ENCODE data around the gene XPR1.
"Not testable (repeated sequence)": the region's sequence is repeated elsewhere in the genome, so short reads cannot be mapped to it uniquely, and the experiment has no call there.

XPR1 gene

DNA sequence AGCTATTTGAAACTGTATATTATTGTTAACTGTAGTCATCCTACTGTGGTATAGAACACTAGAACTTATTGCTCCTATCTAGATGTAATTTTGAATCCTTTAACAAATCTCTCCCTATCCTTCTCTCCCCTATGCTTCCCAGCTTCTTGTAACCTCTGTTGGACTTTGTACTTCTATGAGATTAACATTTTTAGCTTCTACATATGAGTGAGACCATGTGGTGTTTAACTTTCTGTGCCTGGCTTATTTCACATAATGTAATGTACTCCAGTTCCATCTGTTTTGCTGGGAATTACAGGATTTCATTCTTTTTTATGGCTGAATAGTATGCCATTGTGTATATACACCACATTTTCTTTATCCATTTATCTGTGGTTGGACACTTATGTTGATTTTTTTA is 216.4 kb downstream of the XPR1 start:
- Mint-ChIP-seq H3K9me3 (peaks cover 6% of the 10 kb centered on the region), H3K27ac (no peak overlapping the region), H3K27me3 (no peaks in the 10 kb centered on the region), H3K4me3 (no peak overlapping the region), H3K36me3 (peaks cover 17% of the 10 kb centered on the region), H3K4me1 (peaks cover 16% of the 10 kb centered on the region)
- ATAC-seq (ENCODE audit: low read depth) (no peak), DNase-seq (ENCODE audit: low spot score in 2 of 2) (no peak)

GRCh38 chr1:180849031-180849775 is 217.4 kb downstream of the XPR1 start:
- DNase-seq (ENCODE audit: low spot score in 2 of 2) (no peak), ATAC-seq (ENCODE audit: low read depth) (peak; percentile 62)
- Mint-ChIP-seq H3K36me3 (peaks cover 17% of the 10 kb centered on the region), H3K27me3 (no peaks in the 10 kb centered on the region), H3K9me3 (peaks cover 6% of the 10 kb centered on the region), H3K4me3 (no peak overlapping the region), H3K4me1 (peaks cover 16% of the 10 kb centered on the region), H3K27ac (no peak overlapping the region)

DNA sequence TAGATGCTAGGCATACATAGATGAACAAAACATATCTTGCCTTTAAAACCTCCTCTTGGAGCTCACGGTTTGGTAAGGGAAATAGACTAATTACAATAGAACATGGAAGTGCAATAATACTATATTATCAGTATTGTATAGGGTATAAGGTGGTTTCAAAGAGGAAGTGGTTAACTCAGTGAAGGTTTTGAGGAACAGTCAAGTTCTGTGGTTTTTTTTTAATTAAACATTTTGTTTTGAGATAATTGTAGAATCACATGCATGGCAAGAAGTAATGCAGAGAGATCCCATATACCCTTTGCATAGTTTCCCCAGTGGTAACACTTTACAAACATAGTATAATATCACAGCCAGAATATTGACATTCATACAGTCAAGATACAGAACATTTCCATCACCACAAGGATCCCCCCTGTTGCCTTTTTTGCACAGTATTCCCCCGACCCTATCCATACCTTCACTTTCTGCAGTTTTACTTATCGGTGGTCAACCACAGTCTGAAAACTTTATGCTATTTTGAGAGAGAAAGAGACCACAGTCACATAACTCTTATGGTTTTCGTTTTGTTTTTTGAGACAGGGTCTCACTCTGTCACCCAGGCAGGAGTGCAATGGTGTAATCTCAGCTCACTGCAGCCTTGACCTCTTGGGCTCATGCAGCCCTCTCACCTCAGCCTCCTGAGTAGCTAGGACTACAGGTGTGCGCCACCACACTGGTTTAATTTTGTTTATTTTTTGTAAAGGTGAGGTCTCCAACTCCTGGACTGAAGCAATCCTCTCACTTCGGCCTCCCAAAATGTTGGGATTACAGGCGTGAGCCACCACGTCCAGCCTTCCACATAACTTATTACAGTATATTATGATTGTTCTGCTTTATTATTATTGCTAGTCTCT is 220.4 kb downstream of the XPR1 start:
- peaks cover 6% of the 10 kb centered on the region for H3K9me3 Mint-ChIP-seq
- H3K4me3 Mint-ChIP-seq = no peak overlapping the region
- H3K36me3 Mint-ChIP-seq = peaks cover 19% of the 10 kb centered on the region
- no peak for DNase-seq (ENCODE audit: low spot score in 2 of 2)
- peak; percentile 79 for ATAC-seq (ENCODE audit: low read depth)
- no peak overlapping the region for H3K27ac Mint-ChIP-seq
- no peaks in the 10 kb centered on the region for H3K27me3 Mint-ChIP-seq
- H3K4me1 Mint-ChIP-seq = peaks cover 16% of the 10 kb centered on the region

DNA sequence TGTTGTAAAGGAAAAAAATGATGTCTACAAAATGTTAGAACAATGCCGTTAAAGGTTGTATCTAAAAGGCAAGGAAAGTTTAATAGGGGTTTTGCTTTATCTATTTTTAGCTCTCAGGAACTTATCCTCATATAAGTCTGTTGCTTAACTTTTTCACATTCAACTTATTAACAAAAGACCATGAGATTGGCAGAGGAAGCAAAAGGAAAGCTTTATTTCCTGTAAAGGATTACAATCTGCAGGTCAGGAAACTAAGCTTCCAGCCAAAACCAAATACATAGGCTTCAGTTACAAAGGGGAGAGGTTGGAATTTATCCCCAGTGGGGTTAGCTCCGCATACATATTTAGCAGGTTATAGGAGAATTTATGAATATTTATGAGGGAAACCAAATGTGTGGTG is 222.2 kb downstream of the XPR1 start:
- Mint-ChIP-seq H3K4me1 (peaks cover 16% of the 10 kb centered on the region), H3K27me3 (no peaks in the 10 kb centered on the region), H3K27ac (no peak overlapping the region), H3K9me3 (peaks cover 5% of the 10 kb centered on the region), H3K36me3 (peaks cover 14% of the 10 kb centered on the region), H3K4me3 (no peak overlapping the region)
- DNase-seq (ENCODE audit: low spot score in 2 of 2) (no peak), ATAC-seq (ENCODE audit: low read depth) (no peak)

DNA sequence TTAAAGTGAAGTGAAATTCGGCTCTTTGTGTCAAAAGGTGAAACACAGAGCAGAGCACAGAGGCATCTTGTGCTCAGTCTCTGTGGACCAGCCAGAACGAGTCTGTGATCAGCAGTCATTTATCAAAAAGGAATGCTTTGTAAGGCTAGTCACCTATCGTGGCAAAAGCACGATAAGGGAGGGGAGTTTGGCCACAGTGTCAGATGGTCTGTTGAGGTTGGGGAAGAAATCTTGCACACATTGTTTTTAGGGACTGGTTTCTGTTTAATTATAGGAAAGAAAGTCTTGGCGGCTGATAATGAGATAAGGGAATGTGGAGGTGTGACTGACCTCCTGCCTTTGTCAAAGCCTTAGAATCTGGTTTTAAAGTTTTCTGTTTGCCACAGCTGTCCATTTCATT is 222.6 kb downstream of the XPR1 start:
- peaks cover 4% of the 10 kb centered on the region for H3K9me3 Mint-ChIP-seq
- peaks cover 12% of the 10 kb centered on the region for H3K36me3 Mint-ChIP-seq
- ATAC-seq (ENCODE audit: low read depth) (no peak), DNase-seq (ENCODE audit: low spot score in 2 of 2) (no peak)
- no peak overlapping the region for H3K4me3 Mint-ChIP-seq
- H3K4me1 Mint-ChIP-seq = peaks cover 12% of the 10 kb centered on the region
- no peaks in the 10 kb centered on the region for H3K27me3 Mint-ChIP-seq
- no peak overlapping the region for H3K27ac Mint-ChIP-seq

GRCh38 chr1:180857947-180858725 is 226.3 kb downstream of the XPR1 start:
- H3K36me3 Mint-ChIP-seq; ATAC-seq (ENCODE audit: low read depth); H3K4me1 Mint-ChIP-seq; H3K27ac Mint-ChIP-seq; H3K9me3 Mint-ChIP-seq; DNase-seq (ENCODE audit: low spot score in 2 of 2); H3K27me3 Mint-ChIP-seq; H3K4me3 Mint-ChIP-seq: not testable (repeated sequence)

- H3K27ac Mint-ChIP-seq = no peak overlapping the region
- ATAC-seq (ENCODE audit: low read depth) = no peak
- no peaks in the 10 kb centered on the region for H3K27me3 Mint-ChIP-seq
- H3K36me3 Mint-ChIP-seq = peaks cover 5% of the 10 kb centered on the region
- DNase-seq (ENCODE audit: low spot score in 2 of 2) = no peak
- no peaks in the 10 kb centered on the region for H3K9me3 Mint-ChIP-seq
- no peak overlapping the region for H3K4me3 Mint-ChIP-seq
- H3K4me1 Mint-ChIP-seq = no peaks in the 10 kb centered on the region
Measured at GRCh38 chr1:180859306-180859705, 227.5 kb downstream of the XPR1 start.

- H3K27ac Mint-ChIP-seq = no peak overlapping the region
- H3K9me3 Mint-ChIP-seq = no peaks in the 10 kb centered on the region
- peaks cover 8% of the 10 kb centered on the region for H3K36me3 Mint-ChIP-seq
- DNase-seq (ENCODE audit: low spot score in 2 of 2) (no peak), ATAC-seq (ENCODE audit: low read depth) (no peak)
- H3K4me1 Mint-ChIP-seq = no peaks in the 10 kb centered on the region
- no peaks in the 10 kb centered on the region for H3K27me3 Mint-ChIP-seq
- no peak overlapping the region for H3K4me3 Mint-ChIP-seq
Measured at GRCh38 chr1:180860535-180860934, 228.7 kb downstream of the XPR1 start.

GRCh38 chr1:180862305-180862704 is 230.5 kb downstream of the XPR1 start:
- Mint-ChIP-seq H3K27me3 (no peaks in the 10 kb centered on the region), H3K36me3 (peaks cover 8% of the 10 kb centered on the region), H3K27ac (peak overlapping the region; percentile 14), H3K4me1 (no peaks in the 10 kb centered on the region), H3K4me3 (no peak overlapping the region), H3K9me3 (no peaks in the 10 kb centered on the region)
- no peak for DNase-seq (ENCODE audit: low spot score in 2 of 2)
- ATAC-seq (ENCODE audit: low read depth) = no peak

DNA sequence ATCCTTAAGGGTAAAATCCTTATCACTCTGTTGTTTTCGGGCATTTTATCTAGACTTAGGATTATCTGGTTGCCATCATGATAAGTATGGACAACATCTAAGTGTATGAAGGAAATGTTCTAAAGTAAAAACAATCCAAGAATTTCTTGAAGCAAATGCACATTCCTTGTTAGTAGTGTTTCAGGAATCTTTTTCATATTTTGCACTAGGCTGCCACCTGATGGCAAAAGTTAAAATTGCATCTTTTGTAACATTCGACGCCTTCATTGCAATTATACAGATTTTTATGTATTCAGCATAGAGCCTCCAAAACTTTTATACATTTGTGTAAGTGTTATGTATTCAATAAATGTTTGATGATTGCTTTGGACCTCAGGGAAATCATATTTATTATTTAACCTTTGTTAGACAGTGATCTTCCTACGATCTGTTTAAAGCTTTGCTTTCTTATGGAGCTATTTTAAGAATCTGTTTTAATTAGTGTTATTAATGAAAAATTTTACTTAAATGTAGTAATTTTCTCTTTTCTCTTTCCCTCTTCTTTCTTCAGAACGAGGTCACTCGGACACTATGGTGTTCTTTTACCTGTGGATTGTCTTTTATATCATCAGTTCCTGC is 231.4 kb downstream of the XPR1 start:
- DNase-seq (ENCODE audit: low spot score in 2 of 2) (peak; percentile 25), ATAC-seq (ENCODE audit: low read depth) (no peak)
- Mint-ChIP-seq H3K9me3 (no peaks in the 10 kb centered on the region), H3K4me1 (no peaks in the 10 kb centered on the region), H3K27me3 (no peaks in the 10 kb centered on the region), H3K4me3 (no peak overlapping the region), H3K36me3 (peaks cover 8% of the 10 kb centered on the region), H3K27ac (no peak overlapping the region)

- peak overlapping the region; percentile 22 for H3K27ac Mint-ChIP-seq
- DNase-seq (ENCODE audit: low spot score in 2 of 2) = no peak
- no peaks in the 10 kb centered on the region for H3K4me1 Mint-ChIP-seq
- H3K36me3 Mint-ChIP-seq = peaks cover 9% of the 10 kb centered on the region
- no peaks in the 10 kb centered on the region for H3K27me3 Mint-ChIP-seq
- no peak overlapping the region for H3K4me3 Mint-ChIP-seq
- no peaks in the 10 kb centered on the region for H3K9me3 Mint-ChIP-seq
- no peak for ATAC-seq (ENCODE audit: low read depth)
Measured at GRCh38 chr1:180881806-180882509, 250.1 kb downstream of the XPR1 start.

GRCh38 chr1:180884588-180885300 is 252.9 kb downstream of the XPR1 start:
- Mint-ChIP-seq H3K9me3 (no peaks in the 10 kb centered on the region), H3K27ac (no peak overlapping the region), H3K27me3 (no peaks in the 10 kb centered on the region), H3K4me3 (no peak overlapping the region), H3K4me1 (peaks cover 11% of the 10 kb centered on the region), H3K36me3 (peaks cover 10% of the 10 kb centered on the region)
- ATAC-seq (ENCODE audit: low read depth) = no peak
- DNase-seq (ENCODE audit: low spot score in 2 of 2) = no peak

GRCh38 chr1:180886338-180886737 is 254.5 kb downstream of the XPR1 start:
- Mint-ChIP-seq H3K27me3 (no peaks in the 10 kb centered on the region), H3K4me1 (peaks cover 12% of the 10 kb centered on the region), H3K9me3 (no peaks in the 10 kb centered on the region), H3K36me3 (peaks cover 10% of the 10 kb centered on the region), H3K4me3 (no peak overlapping the region), H3K27ac (no peak overlapping the region)
- DNase-seq (ENCODE audit: low spot score in 2 of 2) (no peak), ATAC-seq (ENCODE audit: low read depth) (no peak)

All from memory B cell (primary cell).